ENCODE results near the gene ACSM2B. TPM values are rescaled to one million over a fixed set of nuclear protein-coding genes. Genes with fewer than 3 reads are reported as not detected.
"Not testable (repeated sequence)": the region's sequence is repeated elsewhere in the genome, so short reads cannot be mapped to it uniquely, and the experiment has no call there.

The ACSM2B gene
- polyA plus RNA-seq (2011; rRNA removed), result not detected in 2 replicates
- not detected in 2 replicates for polyA plus RNA-seq (2012; cell fraction: cytosol; rRNA removed)
- polyA plus RNA-seq (2012; cell fraction: nucleus; rRNA removed), result not detected in 2 replicates
- not detected in 3 replicates for polyA plus RNA-seq (2017; fragmentation: RNase III; extraction: RNeasy Plus Mini Kit Qiagen cat#74134 plus additional on column Dnase treatment)
- not detected in 2 replicates for polyA minus RNA-seq (2011; rRNA and poly(A)+ RNA removed)

DNA sequence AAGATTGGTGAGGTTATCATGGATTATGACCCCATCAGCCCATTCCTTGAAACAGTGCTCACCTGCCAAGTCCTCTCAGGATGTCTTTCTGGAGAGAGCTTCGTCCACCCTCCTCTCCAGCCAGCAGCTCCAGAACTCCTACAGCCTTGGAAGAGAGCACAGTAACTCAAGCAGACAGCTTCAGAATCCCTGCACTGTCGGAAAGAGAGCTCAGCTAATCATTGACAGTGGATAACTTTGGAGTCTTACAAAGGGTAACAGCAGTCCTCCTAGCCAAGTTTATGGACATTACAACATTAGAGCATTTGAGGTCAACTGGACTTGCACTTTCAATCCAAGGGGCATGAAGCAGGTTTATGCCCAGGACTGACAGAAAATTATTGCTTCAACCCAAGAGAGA is at the start of gene ACSM2B:
ACSM2B (minus strand) TSS at position 223 of the 400 bp plus-strand sequence. CDS start 11,522 bp downstream, outside the sequence.
- ATAC-seq; DNase-seq (ENCODE audit: low read depth in 1 of 2, low spot score in 1 of 2); H3K4me2 ChIP-seq; H3K4me1 ChIP-seq; POLR2A ChIA-PET; H3K9me3 ChIP-seq; FAIRE-seq; H3K4me3 ChIP-seq; H3K27ac ChIP-seq; CTCF ChIA-PET: not testable (repeated sequence)
- WGBS (ENCODE audit: missing lambda C conversion rate), result no CpG with 5 or more reads among the region's 2 CpGs

DNA sequence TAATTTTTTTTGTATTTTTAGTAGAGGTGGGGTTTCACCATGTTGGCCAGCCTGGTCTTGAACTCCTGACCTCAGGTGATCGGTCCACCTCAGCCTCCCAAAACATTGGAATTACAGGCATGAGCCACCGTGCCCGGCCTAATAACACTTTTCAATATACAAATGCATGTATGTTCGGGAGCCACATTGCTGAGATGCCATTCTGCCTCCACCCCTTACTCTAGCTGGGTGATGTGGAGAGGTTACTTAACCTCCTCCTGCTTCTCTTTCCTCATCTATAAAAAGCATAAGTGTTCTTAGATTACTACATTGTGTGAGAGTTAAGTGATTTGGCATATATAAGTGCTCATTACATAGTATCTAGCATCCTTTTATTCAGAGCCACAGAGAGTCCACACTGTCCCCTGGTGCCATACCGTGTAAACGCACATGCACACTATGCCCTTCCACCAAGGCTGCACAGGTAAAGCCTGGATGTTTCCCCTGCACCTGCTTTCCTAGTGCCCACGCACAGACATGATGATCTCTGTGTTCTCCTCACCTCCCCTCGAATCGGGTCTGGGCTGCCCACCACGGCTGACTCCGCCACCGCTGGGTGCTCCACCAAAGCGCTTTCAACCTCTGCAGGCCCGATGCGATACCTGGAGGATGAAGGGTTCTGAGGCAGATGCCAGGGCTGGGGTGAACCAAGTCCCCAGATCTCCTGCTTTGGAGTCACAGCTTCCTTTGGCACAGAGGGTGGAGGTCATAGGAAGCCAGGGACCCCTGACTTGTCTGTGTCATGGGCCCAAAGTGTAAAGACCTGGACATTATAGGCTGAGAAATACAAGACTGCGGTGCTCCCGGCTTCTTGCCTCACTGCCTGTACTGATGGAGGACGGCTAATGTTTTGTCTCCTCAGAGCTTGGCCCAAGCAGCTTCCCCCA is 49.0 kb upstream of the ACSM2B start:
- no peak overlapping the region for H3K4me3 ChIP-seq
- ChIA-PET POLR2A (no interaction called here), CTCF (no interaction called here)
- 41% methylated on average over 18 of the region's 18 CpGs for WGBS (ENCODE audit: missing lambda C conversion rate)
- TF ChIP-seq POLR2AphosphoS2 (conservative IDR thresholded peaks at IDR 0.05; ENCODE audit: low read length) (no peak), GATA3 (IDR thresholded peaks at IDR 0.05; ENCODE audit: borderline replicate concordance) (no peak), BHLHE40 (IDR thresholded peaks at IDR 0.05; ENCODE audit: low read depth, low read length) (no peak), POLR2A (IDR thresholded peaks at IDR 0.05; ENCODE audit: low read length) (no peak), CHD2 (IDR thresholded peaks at IDR 0.05; ENCODE audit: low read length, partially characterized antibody) (no peak), EP300 (IDR thresholded peaks at IDR 0.05) (no peak), MAFK (IDR thresholded peaks at IDR 0.05; ENCODE audit: partially characterized antibody) (no peak), ELK1 (IDR thresholded peaks at IDR 0.05; ENCODE audit: low read depth, low read length) (no peak), HEYL (CRISPR knock-in tag; IDR thresholded peaks at IDR 0.05) (no peak), PHF8 (IDR thresholded peaks at IDR 0.05; ENCODE audit: borderline replicate concordance, low read depth) (no peak), ESRRA (IDR thresholded peaks at IDR 0.05; ENCODE audit: borderline replicate concordance, low read length) (no peak), RCOR1 (IDR thresholded peaks at IDR 0.05; ENCODE audit: low read depth, low read length) (no peak)
- TF ChIP-seq, protein P1, sequence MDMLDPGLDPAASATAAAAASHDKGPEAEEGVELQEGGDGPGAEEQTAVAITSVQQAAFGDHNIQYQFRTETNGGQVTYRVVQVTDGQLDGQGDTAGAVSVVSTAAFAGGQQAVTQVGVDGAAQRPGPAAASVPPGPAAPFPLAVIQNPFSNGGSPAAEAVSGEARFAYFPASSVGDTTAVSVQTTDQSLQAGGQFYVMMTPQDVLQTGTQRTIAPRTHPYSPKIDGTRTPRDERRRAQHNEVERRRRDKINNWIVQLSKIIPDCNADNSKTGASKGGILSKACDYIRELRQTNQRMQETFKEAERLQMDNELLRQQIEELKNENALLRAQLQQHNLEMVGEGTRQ (IDR thresholded peaks at IDR 0.05), result no peak
- TF ChIP-seq, protein P2, sequence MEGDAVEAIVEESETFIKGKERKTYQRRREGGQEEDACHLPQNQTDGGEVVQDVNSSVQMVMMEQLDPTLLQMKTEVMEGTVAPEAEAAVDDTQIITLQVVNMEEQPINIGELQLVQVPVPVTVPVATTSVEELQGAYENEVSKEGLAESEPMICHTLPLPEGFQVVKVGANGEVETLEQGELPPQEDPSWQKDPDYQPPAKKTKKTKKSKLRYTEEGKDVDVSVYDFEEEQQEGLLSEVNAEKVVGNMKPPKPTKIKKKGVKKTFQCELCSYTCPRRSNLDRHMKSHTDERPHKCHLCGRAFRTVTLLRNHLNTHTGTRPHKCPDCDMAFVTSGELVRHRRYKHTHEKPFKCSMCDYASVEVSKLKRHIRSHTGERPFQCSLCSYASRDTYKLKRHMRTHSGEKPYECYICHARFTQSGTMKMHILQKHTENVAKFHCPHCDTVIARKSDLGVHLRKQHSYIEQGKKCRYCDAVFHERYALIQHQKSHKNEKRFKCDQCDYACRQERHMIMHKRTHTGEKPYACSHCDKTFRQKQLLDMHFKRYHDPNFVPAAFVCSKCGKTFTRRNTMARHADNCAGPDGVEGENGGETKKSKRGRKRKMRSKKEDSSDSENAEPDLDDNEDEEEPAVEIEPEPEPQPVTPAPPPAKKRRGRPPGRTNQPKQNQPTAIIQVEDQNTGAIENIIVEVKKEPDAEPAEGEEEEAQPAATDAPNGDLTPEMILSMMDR (IDR thresholded peaks at IDR 0.05), result no peak
- ATAC-seq, result no peak; a peak in 1 of 6 replicates
- no peak for FAIRE-seq
- no peaks in the 10 kb centered on the region for H3K9me3 ChIP-seq
- H3K4me2 ChIP-seq, result no peak overlapping the region
- no peak overlapping the region for H3K27ac ChIP-seq
- H3K4me1 ChIP-seq, result no peaks in the 10 kb centered on the region
- no peak for DNase-seq (ENCODE audit: low read depth in 1 of 2, low spot score in 1 of 2)

DNA sequence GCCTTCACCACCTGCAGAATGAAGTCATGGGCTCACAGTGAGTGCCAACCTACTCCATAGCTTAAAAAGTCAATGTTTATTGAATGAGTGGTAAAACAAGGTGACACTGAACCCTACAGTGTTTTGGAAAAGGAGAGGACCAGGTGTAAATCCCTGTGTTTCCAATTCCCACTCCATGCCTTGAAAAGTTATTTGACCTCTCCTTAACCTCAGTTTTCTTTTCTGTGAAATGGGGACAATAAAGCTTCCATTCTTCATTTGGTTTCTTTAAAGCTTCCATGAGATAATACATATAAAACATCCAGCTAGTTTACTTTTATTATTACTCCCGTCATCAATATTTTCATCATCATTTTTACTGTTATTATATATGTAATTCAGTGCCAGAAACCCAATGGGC is 48.0 kb upstream of the ACSM2B start:
- H3K9me3 ChIP-seq, result no peaks in the 10 kb centered on the region
- WGBS (ENCODE audit: missing lambda C conversion rate), result 5% methylated on average over 1 of the region's 1 CpG
- H3K4me2 ChIP-seq, result no peak overlapping the region
- CTCF ChIA-PET, result no interaction called here
- DNase-seq (ENCODE audit: low read depth in 1 of 2, low spot score in 1 of 2) (no peak), ATAC-seq (no peak), FAIRE-seq (no peak)
- no peaks in the 10 kb centered on the region for H3K4me1 ChIP-seq
- POLR2A ChIA-PET, result no interaction called here
- no peak overlapping the region for H3K4me3 ChIP-seq
- TF ChIP-seq MAX (IDR thresholded peaks at IDR 0.05), result no peak
- TF ChIP-seq NPAS2 (CRISPR knock-in tag; IDR thresholded peaks at IDR 0.05; ENCODE audit: borderline replicate concordance), result no peak
- no peak for TF ChIP-seq JUNB (IDR thresholded peaks at IDR 0.05)
- TF ChIP-seq GATA3 (IDR thresholded peaks at IDR 0.05; ENCODE audit: borderline replicate concordance), result no peak
- no peak for TF ChIP-seq SMC3 (IDR thresholded peaks at IDR 0.05)
- TF ChIP-seq CEBPB (IDR thresholded peaks at IDR 0.05), result no peak
- TF ChIP-seq MYC (IDR thresholded peaks at IDR 0.05; ENCODE audit: borderline replicate concordance, low read length), result no peak
- TF ChIP-seq, protein P3, sequence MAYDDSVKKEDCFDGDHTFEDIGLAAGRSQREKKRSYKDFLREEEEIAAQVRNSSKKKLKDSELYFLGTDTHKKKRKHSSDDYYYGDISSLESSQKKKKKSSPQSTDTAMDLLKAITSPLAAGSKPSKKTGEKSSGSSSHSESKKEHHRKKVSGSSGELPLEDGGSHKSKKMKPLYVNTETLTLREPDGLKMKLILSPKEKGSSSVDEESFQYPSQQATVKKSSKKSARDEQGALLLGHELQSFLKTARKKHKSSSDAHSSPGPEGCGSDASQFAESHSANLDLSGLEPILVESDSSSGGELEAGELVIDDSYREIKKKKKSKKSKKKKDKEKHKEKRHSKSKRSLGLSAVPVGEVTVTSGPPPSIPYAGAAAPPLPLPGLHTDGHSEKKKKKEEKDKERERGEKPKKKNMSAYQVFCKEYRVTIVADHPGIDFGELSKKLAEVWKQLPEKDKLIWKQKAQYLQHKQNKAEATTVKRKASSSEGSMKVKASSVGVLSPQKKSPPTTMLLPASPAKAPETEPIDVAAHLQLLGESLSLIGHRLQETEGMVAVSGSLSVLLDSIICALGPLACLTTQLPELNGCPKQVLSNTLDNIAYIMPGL (CRISPR knock-in tag; IDR thresholded peaks at IDR 0.05; ENCODE audit: borderline replicate concordance), result no peak
- no peak for TF ChIP-seq RAD21 (conservative IDR thresholded peaks at IDR 0.05 in 1 of 2, IDR thresholded peaks at IDR 0.05 in 1 of 2)
- TF ChIP-seq POLR2AphosphoS2 (conservative IDR thresholded peaks at IDR 0.05; ENCODE audit: low read length), result no peak
- no peak overlapping the region for H3K27ac ChIP-seq

Measured in A549 (cell line).